Activated naive CD8-positive, alpha-beta T cell treated with anti-CD3 and anti-CD28 coated beads, Interleukin-2, amount 10 ng/mL, durations not matched to agents 7 days and 5 days (primary cell): ENCODE results near the gene LSM14B. TPM values are rescaled to one million over a fixed set of nuclear protein-coding genes. Genes with fewer than 3 reads are reported as not detected.

ENCODE experiments used
- ATAC-seq: fragments of 150-1000 bp; cut with Tn5 transposase; one replicate; pipeline ENCODE4 v1.10.0; 2021; ENCODE audit warnings: low read depth, moderate library complexity
- POLR2A ChIA-PET: fragments of 350-600 bp; sonication (Branson Sonifier 250); formaldehyde crosslinking; loops from one replicate; lab custom pipeline; 2021; ENCODE audit warnings: antibody characterized with exemption; lab: Charles Lee
- DNase-seq: peaks from one replicate; pipeline ENCODE4 v3.0.0; 2021
- H3K27ac Mint-ChIP-seq: one replicate; pipeline ENCODE4 v1.8.0; 2022; ENCODE audit warnings: mild to moderate bottlenecking, mixed read lengths
- H3K27me3 Mint-ChIP-seq: one replicate; pipeline ENCODE4 v1.8.0; 2022; ENCODE audit warnings: mild to moderate bottlenecking, moderate library complexity, mixed read lengths
- H3K36me3 Mint-ChIP-seq: one replicate; pipeline ENCODE4 v1.8.0; 2021; ENCODE audit warnings: mild to moderate bottlenecking, mixed read lengths
- H3K4me1 Mint-ChIP-seq: one replicate; pipeline ENCODE4 v1.8.0; 2021; ENCODE audit warnings: mixed read lengths
- H3K4me3 Mint-ChIP-seq: one replicate; pipeline ENCODE4 v1.8.0; 2022; ENCODE audit warnings: mild to moderate bottlenecking, moderate library complexity, mixed read lengths
- H3K9me3 Mint-ChIP-seq: one replicate; pipeline ENCODE4 v1.8.0; 2021; ENCODE audit warnings: mixed read lengths
- total RNA-seq, 2 experiments: library from RNA; stranded (reverse); gene quantifications; one replicate each; pipeline ENCODE4 v1.2.3, GENCODE V29; 2021

LSM14B gene
- total RNA-seq, 2 experiments from 2014 or later: 45.1 to 45.5 TPM

DNA sequence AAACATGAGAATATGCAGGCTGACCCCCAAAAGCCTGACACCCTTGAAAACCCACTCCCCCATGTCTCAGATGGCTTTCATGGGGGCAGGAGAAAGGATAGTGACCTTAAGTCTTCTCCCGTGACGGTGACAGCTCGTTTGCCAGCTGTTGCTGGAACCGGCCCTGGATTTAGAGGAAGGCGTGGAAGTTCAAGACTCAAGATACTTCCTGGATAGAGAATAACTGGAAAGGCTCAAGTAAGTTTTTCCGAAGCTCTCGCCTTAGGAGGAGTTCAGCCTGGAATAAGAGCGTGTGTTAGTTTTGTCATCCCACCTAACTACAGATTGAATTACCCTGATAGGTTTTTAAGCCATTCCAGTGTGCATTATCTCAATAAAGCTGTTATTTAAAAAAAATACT, 49.0 kb downstream of the LSM14B start:
- no peaks in the 10 kb centered on the region for H3K27me3 Mint-ChIP-seq
- POLR2A ChIA-PET: no interaction called here
- H3K36me3 Mint-ChIP-seq: peaks cover 2% of the 10 kb centered on the region
- H3K4me1 Mint-ChIP-seq: no peaks in the 10 kb centered on the region
- no peak overlapping the region for H3K27ac Mint-ChIP-seq
- DNase-seq (no peak), ATAC-seq (no peak)
- H3K9me3 Mint-ChIP-seq: no peaks in the 10 kb centered on the region
- no peak overlapping the region for H3K4me3 Mint-ChIP-seq

DNA sequence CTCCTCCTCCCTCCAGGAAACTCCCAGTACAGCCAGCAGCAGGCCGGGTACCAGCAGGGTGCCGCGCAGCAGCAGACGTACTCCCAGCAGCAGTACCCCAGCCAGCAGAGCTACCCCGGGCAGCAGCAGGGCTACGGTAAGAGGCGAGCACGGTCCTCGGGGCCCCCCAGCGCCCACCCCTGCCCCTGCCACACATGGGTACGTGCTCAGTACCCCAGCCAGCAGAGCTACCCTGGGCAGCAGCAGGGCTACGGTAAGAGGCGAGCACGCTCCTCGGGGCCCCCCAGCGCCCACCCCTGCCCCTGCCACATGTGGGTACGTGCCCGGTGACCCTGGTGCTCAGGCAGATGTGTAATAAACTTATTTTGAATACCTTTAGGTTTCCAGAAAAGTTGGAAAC, 50.4 kb downstream of the LSM14B start:
- Mint-ChIP-seq H3K4me3 (no peak overlapping the region), H3K9me3 (no peaks in the 10 kb centered on the region), H3K27me3 (no peaks in the 10 kb centered on the region), H3K4me1 (no peaks in the 10 kb centered on the region), H3K27ac (no peak overlapping the region), H3K36me3 (peaks cover 2% of the 10 kb centered on the region)
- ATAC-seq (no peak), DNase-seq (no peak)
- POLR2A ChIA-PET: no interaction called here

DNA sequence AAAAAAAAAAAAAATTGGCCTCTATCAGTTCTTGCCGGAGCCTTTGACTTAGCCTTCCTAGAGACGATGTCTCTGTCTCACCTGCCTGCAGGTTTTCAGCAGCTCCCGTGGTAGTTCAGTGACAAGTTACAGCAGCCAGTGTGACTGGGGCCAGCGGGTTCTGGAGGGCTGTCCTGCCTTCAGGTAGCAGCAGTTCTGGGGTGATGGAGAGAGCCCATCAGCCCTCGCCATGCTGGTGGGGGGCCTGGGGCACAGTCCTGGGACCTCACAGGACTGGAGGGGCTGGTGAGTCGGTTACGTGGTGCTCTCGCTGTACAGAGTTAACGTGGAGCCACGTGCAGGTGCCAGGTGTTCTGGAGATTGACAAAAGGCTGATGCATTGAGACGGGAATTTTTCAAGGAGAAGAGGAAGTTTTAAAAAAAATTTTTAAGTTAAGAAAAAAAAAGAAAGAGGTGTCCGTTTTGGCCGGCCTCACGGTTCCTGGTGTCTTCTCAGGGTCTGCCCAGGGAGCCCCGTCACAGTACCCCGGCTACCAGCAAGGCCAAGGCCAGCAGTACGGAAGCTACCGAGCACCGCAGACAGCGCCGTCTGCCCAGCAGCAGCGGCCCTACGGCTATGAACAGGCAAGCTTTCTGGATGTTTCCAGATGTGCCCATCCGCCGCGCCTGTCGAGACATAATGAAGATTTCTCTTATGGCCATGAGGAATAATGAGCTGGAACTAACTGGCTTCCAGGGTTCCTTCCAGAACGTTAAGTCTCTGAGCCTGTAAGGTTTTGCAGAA, 51.9 kb downstream of the LSM14B start:
- Mint-ChIP-seq H3K27me3 (no peaks in the 10 kb centered on the region), H3K4me1 (no peaks in the 10 kb centered on the region)
- DNase-seq: no peak

DNA sequence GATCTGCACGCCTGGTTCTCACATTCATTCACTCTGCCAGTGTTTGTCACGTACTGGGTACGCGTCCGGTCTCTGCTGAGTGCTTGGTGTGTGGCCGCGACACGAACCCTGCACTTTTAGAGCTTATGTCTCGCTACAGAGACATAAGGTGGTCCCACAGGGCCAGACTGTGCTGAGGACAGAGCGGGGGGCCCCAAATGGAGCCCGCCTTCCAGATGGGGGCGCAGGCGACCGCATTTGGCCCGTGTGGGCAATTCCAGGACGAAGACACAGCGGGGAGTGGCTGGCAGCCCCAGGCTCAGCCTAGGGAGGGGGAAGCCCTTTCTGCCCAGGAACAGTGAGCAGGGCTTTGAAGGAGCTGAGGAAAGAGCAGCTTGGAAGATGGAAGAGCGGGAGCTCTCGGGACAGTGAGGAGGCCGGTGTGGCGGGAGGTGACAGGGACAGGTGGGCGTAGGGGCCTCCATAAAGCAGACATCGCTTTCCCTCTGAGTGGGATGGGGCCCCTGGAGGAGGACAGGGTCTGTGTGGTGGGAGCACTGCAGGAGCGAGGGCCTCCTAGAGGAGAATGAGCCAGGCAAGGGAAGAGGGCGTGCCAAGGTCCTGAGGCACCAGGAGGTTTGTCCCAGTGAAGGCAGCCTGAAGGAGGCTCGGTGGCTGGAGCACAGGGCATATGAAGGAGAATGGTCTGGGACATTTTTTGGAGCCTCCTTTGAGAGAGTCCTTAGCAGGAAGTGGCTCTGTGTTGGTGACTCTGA, 52.8 kb downstream of the LSM14B start:
- Mint-ChIP-seq H3K27me3 (no peaks in the 10 kb centered on the region), H3K4me3 (no peak overlapping the region), H3K4me1 (no peaks in the 10 kb centered on the region), H3K36me3 (no peaks in the 10 kb centered on the region), H3K9me3 (no peaks in the 10 kb centered on the region), H3K27ac (no peak overlapping the region)
- no peak for ATAC-seq
- DNase-seq: no peak
- POLR2A ChIA-PET: no interaction called here

More for the DNA sequence above, 51.9 kb downstream of the LSM14B start:
- Mint-ChIP-seq H3K36me3 (no peaks in the 10 kb centered on the region), H3K4me3 (no peak overlapping the region), H3K27ac (no peak overlapping the region), H3K9me3 (no peaks in the 10 kb centered on the region)
- no peak for ATAC-seq
- POLR2A ChIA-PET: no interaction called here

DNA sequence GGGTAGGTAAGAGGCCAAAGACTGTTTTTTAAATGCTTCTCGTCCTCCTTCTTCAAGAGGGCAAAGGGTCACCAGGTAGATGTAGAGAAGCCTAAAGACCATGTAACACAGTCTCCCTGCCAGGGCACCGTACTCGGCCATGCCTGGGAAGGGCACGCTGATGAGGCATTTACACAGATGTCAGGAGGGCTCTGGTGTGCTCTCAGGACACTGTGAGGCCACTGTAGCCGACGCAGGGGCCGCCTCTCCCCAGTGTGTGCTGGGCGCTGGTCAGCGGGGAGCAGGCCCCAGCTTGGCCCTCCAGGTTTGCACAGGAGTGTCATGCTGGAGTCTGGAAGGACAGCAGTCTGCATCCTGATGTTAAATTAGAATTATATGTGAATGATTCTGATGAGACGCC, 53.4 kb downstream of the LSM14B start:
- H3K4me3 Mint-ChIP-seq: no peak overlapping the region
- no peaks in the 10 kb centered on the region for H3K4me1 Mint-ChIP-seq
- no peaks in the 10 kb centered on the region for H3K9me3 Mint-ChIP-seq
- H3K27me3 Mint-ChIP-seq: no peaks in the 10 kb centered on the region
- no peak overlapping the region for H3K27ac Mint-ChIP-seq
- ATAC-seq (no peak), DNase-seq (no peak)
- no peaks in the 10 kb centered on the region for H3K36me3 Mint-ChIP-seq
- POLR2A ChIA-PET: no interaction called here

DNA sequence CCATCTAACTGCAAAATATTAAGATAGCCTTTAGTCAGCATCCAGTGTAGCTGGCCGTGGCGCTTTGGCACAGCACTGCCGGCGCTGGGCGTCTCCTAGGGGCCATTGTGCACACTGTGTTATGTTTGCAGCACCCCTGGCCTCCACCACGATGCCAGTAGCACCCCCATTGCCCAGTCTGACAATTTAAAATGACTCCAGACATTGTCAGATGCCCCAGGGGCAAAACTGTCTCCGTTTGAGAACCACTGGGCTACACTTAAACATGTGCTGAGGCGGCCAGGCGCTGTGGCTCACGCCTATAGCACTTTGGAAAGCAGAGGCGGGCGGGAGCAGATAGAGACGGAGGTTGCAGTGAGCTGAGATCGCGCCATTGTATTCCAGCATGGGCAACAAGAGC, 54.6 kb downstream of the LSM14B start:
- Mint-ChIP-seq H3K27me3 (no peaks in the 10 kb centered on the region), H3K9me3 (no peaks in the 10 kb centered on the region), H3K36me3 (no peaks in the 10 kb centered on the region), H3K27ac (no peak overlapping the region), H3K4me3 (no peak overlapping the region), H3K4me1 (peaks cover 3% of the 10 kb centered on the region)
- no peak for DNase-seq
- no peak for ATAC-seq
- POLR2A ChIA-PET: no interaction called here

DNA sequence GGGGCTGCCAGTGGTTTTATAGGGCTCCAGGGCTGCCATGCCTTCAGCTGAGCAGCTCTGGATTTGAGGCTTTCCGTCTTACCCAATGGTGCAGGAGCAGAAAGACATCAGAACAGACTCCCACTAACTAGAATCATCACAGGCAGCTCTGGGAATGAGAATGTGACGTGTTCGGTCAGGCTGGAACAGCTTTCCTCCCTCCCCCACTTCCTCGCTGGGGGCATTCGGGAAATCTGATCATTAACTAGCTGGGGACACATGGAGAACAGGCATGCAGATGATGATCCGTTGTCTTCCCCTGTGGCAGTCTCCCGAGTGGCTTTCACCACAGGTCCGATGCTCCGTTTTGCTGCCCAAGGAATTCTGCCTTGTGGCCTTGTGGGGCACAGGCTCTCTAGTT, 55.0 kb downstream of the LSM14B start:
- no peaks in the 10 kb centered on the region for H3K36me3 Mint-ChIP-seq
- H3K9me3 Mint-ChIP-seq: no peaks in the 10 kb centered on the region
- no peak overlapping the region for H3K27ac Mint-ChIP-seq
- DNase-seq (no peak), ATAC-seq (no peak)
- H3K4me3 Mint-ChIP-seq: no peak overlapping the region
- H3K27me3 Mint-ChIP-seq: no peaks in the 10 kb centered on the region
- POLR2A ChIA-PET: no interaction called here
- peaks cover 7% of the 10 kb centered on the region for H3K4me1 Mint-ChIP-seq

DNA sequence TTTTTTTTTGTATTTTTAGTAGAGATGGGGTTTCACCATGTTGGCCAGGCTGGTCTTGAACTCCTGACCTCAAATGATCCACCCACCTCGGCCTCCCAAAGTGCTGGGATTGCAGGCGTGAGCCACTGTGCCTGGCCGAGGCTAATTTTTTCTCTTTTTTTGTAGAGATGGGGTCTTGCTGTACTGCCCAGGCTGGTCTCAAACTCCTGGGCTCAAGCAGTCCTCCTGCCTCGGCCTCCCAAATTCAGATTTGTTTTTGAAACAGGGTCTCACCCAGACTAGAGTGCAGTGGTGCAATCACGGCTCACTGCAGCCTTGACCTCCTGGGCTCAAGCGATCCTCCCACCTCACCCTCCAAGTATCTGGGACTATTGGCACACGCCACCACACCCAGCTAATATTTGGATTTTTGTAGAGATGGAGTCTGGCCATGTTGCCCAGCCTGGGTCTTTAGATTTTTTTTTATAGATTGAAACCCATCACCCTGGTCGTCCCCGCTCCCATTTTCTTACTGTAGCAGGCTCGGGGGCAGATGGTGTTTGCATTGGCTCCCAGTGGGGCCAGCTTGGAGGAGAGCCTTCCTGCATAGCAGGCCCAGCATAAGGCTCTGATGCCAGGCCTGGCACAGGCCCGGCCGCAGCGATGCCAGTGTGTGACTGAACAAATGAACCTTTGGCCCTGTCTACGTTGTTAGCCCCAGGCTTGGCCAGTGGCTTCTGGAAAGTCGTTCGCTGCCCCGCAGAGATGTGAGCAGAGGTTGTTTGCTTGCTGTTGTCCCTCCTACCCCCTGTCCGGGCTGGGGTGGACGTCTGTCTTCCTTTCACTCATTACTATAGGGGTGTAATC, 56.3 kb downstream of the LSM14B start:
- H3K4me1 Mint-ChIP-seq: peaks cover 11% of the 10 kb centered on the region
- H3K27me3 Mint-ChIP-seq: no peaks in the 10 kb centered on the region
- no peak overlapping the region for H3K4me3 Mint-ChIP-seq
- no peak for ATAC-seq
- DNase-seq: no peak
- H3K36me3 Mint-ChIP-seq: no peaks in the 10 kb centered on the region
- no peak overlapping the region for H3K27ac Mint-ChIP-seq
- no peaks in the 10 kb centered on the region for H3K9me3 Mint-ChIP-seq
- POLR2A ChIA-PET: no interaction called here

DNA sequence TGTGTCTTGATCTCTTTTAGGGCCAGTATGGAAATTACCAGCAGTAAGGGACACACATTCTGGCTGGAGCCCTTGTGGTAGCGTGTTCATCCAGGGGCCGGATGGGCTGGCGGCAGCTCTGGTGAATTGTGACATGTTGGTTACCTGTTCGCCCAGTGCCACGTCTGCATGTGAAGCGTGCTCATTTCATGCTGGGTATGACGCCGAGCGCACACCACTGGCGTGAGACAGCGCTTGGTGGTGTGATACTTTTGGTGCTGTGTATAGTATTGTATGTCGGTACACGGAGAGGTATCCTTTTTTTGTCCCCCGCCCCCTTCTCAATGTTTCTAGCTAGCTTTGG, 56.9 kb downstream of the LSM14B start:
- H3K4me3 Mint-ChIP-seq: no peak overlapping the region
- POLR2A ChIA-PET: no interaction called here
- H3K27me3 Mint-ChIP-seq: no peaks in the 10 kb centered on the region
- ATAC-seq (no peak), DNase-seq (no peak)
- peaks cover 15% of the 10 kb centered on the region for H3K4me1 Mint-ChIP-seq
- H3K9me3 Mint-ChIP-seq: no peaks in the 10 kb centered on the region
- H3K27ac Mint-ChIP-seq: no peak overlapping the region
- no peaks in the 10 kb centered on the region for H3K36me3 Mint-ChIP-seq

DNA sequence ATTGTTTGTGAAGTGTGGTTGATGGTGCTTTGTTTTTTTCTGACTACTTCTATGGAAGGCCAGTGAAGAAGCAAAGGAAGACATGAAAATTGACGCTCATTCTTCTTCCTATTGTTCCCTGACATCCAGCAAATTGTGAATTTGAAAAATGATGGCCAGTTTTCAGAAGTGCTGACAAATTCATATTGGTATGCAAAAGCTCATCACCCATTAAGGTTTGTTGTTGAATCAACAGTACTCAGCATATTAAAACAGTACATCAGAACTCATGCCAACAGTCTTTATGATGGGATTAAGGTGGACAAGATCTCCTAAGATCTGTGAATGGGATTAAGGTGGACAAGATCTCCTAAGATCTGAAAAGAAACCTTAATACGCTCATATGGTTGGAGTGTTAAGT, 59.5 kb downstream of the LSM14B start:
- Mint-ChIP-seq H3K27me3 (no peaks in the 10 kb centered on the region), H3K27ac (peak overlapping the region; percentile 96), H3K4me1 (peaks cover 21% of the 10 kb centered on the region), H3K4me3 (peak overlapping the region; percentile 94), H3K36me3 (peaks cover 1% of the 10 kb centered on the region), H3K9me3 (no peaks in the 10 kb centered on the region)
- ATAC-seq (no peak), DNase-seq (no peak)
- POLR2A ChIA-PET: interaction anchor here (0.8 to 1.2 kb wide), 2 partner anchors 39 to 205 kb away, joined by 3 read pairs; partner anchors contain the start of genes PSMA7, RPS21 and SS18L1

DNA sequence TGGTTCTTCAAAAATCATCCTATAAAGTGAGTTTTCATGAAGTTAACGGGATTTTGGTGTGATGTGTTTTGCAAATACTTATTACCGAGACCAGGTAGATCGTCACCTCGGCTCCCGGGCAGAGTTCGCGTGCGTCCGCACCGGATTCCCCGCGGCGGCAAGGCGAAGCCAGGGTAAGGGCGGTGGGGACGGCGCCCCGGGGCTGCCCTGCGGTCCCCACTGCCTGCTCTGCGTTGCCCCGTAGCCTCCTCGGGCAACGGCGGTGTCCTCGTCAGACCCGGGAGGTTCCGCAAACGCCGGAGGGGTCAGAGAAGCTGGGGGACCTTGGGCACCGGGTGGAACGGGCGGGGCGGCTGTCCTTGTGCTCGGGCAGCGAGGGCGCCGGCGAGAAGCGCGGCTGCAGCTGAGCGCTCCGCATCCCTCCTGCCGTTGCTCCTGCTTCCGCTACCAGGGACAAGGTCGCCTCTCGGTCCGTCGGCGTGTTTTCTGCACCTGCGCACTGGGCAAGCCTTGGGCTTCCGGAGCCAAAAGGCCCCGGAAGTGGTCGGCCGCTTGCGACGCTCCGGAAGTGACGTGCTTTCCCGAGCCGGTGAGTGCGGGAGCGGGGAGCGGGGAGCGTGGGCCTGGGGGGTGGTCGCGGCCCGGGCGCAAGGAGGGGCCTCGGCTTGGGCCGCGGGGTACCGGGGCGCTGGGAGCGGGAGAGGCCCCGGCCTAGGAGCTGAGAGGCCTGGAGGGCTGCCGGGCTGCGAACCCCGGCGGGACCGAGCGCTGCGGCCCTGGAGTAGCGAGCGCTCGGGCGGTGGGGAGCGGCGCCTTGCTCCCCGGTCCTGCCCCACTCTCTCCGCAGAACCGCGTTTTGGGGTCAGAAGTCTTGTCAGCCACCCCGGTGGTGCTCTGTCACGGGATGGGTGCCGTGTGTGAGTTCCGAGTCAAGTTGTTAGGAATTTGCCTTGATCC, 60.5 kb downstream of the LSM14B start, which contains the start of gene MTG2:
Gene MTG2 (plus strand): TSS at position 560 of the 957 bp plus-strand sequence. CDS start 10,393 bp downstream, outside the sequence.
- peaks cover 26% of the 10 kb centered on the region for H3K4me1 Mint-ChIP-seq
- H3K27ac Mint-ChIP-seq: peak within 1 kb of the TSS; percentile 96
- POLR2A ChIA-PET: interaction anchor here (0.7 to 1.3 kb wide), 3 partner anchors 116 to 204 kb away, joined by 3 to 6 read pairs (median 3); partner anchors contain the start of genes RPS21 and TAF4
- H3K36me3 Mint-ChIP-seq: peaks cover 1% of the 10 kb centered on the region
- DNase-seq (peak; percentile 93), ATAC-seq (peak; percentile 98)
- no peaks in the 10 kb centered on the region for H3K9me3 Mint-ChIP-seq
- no peaks in the 10 kb centered on the region for H3K27me3 Mint-ChIP-seq
- H3K4me3 Mint-ChIP-seq: peak within 1 kb of the TSS; percentile 94

DNA sequence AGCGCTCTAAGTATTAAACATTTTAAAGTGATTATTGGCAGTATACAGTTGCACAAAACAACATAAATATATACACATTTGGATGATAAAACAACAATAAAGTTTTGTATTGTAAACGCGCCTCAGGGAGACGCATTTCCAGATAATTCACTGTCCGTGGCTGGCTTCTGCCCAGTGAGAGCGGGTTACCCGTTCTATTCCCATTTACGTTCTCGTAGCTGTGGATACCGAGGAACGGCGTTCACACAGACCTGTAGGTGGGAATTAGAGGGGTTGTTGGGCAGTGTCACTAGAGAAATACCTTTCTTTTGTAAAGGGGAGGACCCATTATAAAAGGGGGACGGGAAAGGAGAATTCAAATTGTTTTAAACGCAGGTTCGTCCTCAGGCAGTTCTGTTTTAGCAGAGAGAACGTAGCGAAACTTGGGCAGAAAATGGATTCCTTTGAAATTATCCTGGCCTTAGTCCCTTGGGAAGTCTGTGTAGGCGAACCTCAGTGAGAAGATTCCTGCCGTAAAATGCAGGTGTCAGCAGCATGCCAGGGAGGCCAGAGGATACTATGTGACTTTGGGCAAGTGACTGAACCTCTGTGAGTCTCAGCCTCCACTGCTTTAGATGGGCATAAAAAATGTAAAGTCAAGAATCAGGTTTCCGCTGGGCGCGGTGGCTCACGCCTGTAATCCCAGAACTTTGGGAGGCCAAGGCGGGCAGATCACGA, 61.3 kb downstream of the LSM14B start:
- Mint-ChIP-seq H3K9me3 (no peaks in the 10 kb centered on the region), H3K4me3 (peak overlapping the region; percentile 94), H3K27ac (peak overlapping the region; percentile 96), H3K27me3 (no peaks in the 10 kb centered on the region), H3K36me3 (peaks cover 1% of the 10 kb centered on the region), H3K4me1 (peaks cover 28% of the 10 kb centered on the region)
- no peak for DNase-seq
- POLR2A ChIA-PET: interaction anchor here (1.3 kb wide), 1 partner anchor 117 kb away, joined by 6 read pairs; the partner anchor contains the start of gene TAF4
- ATAC-seq: no peak
